Mesenteric fat pad (tissue), 1 donor: ENCODE data around the gene TMEM185A. TPM values are rescaled to one million over a fixed set of nuclear protein-coding genes. Genes with fewer than 3 reads are reported as not detected.
A peak's percentile ranks its signal among the peaks of the same experiment; 100 is the strongest.
"Not testable (repeated sequence)": the region's sequence is repeated elsewhere in the genome, so short reads cannot be mapped to it uniquely, and the experiment has no call there.

Source experiments
- DNase-seq: peaks from one replicate; pipeline ENCODE4 v3.0.0-alpha.2; 2020; ENCODE audit warnings: low spot score
- long read RNA-seq: library from polyadenylated mRNA; unstranded; transcript quantifications from one replicate; pipeline ENCODE4 v2.0.0, GENCODE V29; 2020
- total RNA-seq: library from RNA; stranded (reverse); fragmentation: NEBNext Ultra II Directional; extraction: Animal tissue kit (Norgen Biotek cat#: 25700); gene quantifications from one replicate; pipeline ENCODE4 v1.2.1, GENCODE V29; 2021
- donor health status: DM: yes; HTN: yes; CAD: no.

Gene TMEM185A
- 19.9 TPM for total RNA-seq
- long read RNA-seq, transcript TMEM185A-207 (7 exons, 2,840 nt), result major isoform, 6 of 18 reads
- long read RNA-seq, partial matches to known transcripts, result 0 of 18 reads
- long read RNA-seq, other reads (novel, unspliced or antisense), result 5 of 18 reads

GRCh38 chrX:149631234-149632165 lies at the start of gene TMEM185A:
Gene TMEM185A (minus strand): TSS chrX:149631792. CDS start chrX:149631580, 212 bp downstream.
- DNase-seq, result peak; percentile 90

- DNase-seq, result no peak
Measured at GRCh38 chrX:149681182-149681581, 49.6 kb upstream of the TMEM185A start.

- DNase-seq, result not testable (repeated sequence)
Measured at GRCh38 chrX:149679164-149679678, 47.6 kb upstream of the TMEM185A start.

GRCh38 chrX:149675554-149675953 lies 44.0 kb upstream of the TMEM185A start:
- not testable (repeated sequence) for DNase-seq

GRCh38 chrX:149675088-149675487 lies 43.5 kb upstream of the TMEM185A start:
- DNase-seq, result not testable (repeated sequence)

GRCh38 chrX:149660613-149661012 lies 29.0 kb upstream of the TMEM185A start:
- DNase-seq, result not testable (repeated sequence)

GRCh38 chrX:149656260-149656884 lies 24.8 kb upstream of the TMEM185A start:
- DNase-seq, result not testable (repeated sequence)

- peak; percentile 83 for DNase-seq
Measured at GRCh38 chrX:149652232-149652981, 20.8 kb upstream of the TMEM185A start.

- DNase-seq, result no peak
Measured at GRCh38 chrX:149650162-149650561, 18.6 kb upstream of the TMEM185A start.

GRCh38 chrX:149648932-149649331 lies 17.3 kb upstream of the TMEM185A start:
- DNase-seq, result no peak

- no peak for DNase-seq
Measured at GRCh38 chrX:149647505-149647904, 15.9 kb upstream of the TMEM185A start.

- no peak for DNase-seq
Measured at GRCh38 chrX:149643496-149643895, 11.9 kb upstream of the TMEM185A start.

- no peak for DNase-seq
Measured at GRCh38 chrX:149641835-149642234, 10.2 kb upstream of the TMEM185A start.

GRCh38 chrX:149641432-149641831 lies 9.8 kb upstream of the TMEM185A start:
- DNase-seq, result no peak

- DNase-seq, result no peak
Measured at GRCh38 chrX:149639568-149639967, 8.0 kb upstream of the TMEM185A start.

- DNase-seq, result no peak
Measured at GRCh38 chrX:149638860-149639259, 7.3 kb upstream of the TMEM185A start.

GRCh38 chrX:149633511-149633910 lies 1.9 kb upstream of the TMEM185A start:
- DNase-seq, result no peak

- no peak for DNase-seq
Measured at GRCh38 chrX:149630681-149631233, 835 bp downstream of the TMEM185A start.

GRCh38 chrX:149629730-149630387 lies 1.7 kb downstream of the TMEM185A start:
- DNase-seq, result no peak

GRCh38 chrX:149628768-149629167 lies 2.8 kb downstream of the TMEM185A start:
- DNase-seq, result no peak
